Mesenteric fat pad (tissue), 1 donor: ENCODE measurements around the gene PDIA5. TPM values are rescaled to one million over a fixed set of nuclear protein-coding genes. Genes with fewer than 3 reads are reported as not detected.

Experiments
- DNase-seq: peaks from one replicate; pipeline ENCODE4 v3.0.0-alpha.2; 2020; ENCODE audit warnings: low spot score
- total RNA-seq: library from RNA; stranded (reverse); fragmentation: NEBNext Ultra II Directional; extraction: Animal tissue kit (Norgen Biotek cat#: 25700); gene quantifications from one replicate; pipeline ENCODE4 v1.2.1, GENCODE V29; 2021
- donor health status: DM: yes; HTN: yes; CAD: no.

The PDIA5 gene
- total RNA-seq, 1 donor from 2014 or later, result 17.4 TPM

- no peak for DNase-seq
Observed at GRCh38 chr3:123070510-123070909, 3.7 kb downstream of the PDIA5 start.

GRCh38 chr3:123071146-123071545 lies 4.3 kb downstream of the PDIA5 start:
- DNase-seq, result no peak

DNA sequence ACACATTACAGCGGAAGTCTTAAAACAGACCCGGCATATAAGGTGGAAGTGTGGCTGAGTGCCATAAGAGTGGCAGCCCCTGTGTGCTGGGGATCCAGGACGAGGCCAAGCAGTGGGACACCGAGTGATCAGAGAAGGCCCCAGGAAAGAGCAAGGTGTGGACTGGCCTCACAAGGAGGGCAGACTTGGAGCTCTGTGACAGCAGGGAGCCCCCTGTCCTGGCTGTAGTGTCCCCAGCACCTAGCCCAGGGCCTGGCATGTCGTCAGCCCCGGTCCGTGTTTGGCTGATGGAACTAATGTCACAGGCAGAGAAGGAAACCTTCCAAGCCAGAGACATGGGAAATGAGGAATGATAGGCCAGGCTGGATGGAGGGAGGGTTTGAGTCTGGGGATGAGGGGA lies 4.8 kb downstream of the PDIA5 start:
- no peak for DNase-seq

DNA sequence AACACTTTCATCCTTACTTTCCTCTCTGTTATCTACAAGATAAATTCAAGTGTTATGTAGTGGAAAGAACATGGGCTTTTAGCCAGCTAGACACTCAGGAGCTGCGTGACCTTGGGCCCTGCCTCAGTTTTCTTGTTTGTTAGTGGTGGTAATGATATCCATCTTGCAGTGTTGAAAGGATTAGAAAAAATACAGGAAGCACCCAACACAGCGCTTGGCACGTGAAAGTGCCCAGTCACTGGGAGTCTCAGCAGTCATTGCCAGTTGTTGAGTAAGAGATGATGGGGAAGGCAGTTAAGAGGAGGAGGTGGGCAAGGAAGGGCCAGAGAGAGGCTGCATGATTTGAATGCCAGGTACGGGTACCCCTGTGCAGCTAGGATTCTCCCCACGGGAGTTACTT lies 5.3 kb downstream of the PDIA5 start:
- no peak for DNase-seq

GRCh38 chr3:123072564-123072963 lies 5.7 kb downstream of the PDIA5 start:
- DNase-seq, result no peak

GRCh38 chr3:123075359-123075758 lies 8.5 kb downstream of the PDIA5 start:
- DNase-seq, result no peak

DNA sequence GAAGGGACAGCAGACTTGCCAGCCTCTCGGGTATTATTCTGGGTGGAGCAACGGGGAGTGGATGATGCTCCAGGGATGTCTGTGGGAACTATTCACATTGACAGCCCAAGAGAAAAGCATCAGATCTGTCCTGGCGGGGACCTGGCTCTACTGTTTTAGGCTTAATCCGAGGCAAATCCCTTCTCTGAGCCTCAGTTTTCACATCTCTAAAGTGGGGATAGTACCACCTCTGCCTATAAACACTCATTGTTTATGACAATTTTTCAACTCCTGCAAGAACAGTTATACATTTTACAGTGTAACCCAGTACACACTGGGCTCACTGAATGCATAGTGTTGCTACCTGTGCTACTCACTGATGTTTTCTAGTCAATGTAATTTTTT lies 9.3 kb downstream of the PDIA5 start:
- DNase-seq, result no peak

- peak; percentile 77 for DNase-seq
Observed at GRCh38 chr3:123076496-123077418, 9.9 kb downstream of the PDIA5 start.

- no peak for DNase-seq
Observed at GRCh38 chr3:123078101-123078500, 11.3 kb downstream of the PDIA5 start.

- peak; percentile 24 for DNase-seq
Observed at GRCh38 chr3:123080864-123081562, 14.2 kb downstream of the PDIA5 start.

DNA sequence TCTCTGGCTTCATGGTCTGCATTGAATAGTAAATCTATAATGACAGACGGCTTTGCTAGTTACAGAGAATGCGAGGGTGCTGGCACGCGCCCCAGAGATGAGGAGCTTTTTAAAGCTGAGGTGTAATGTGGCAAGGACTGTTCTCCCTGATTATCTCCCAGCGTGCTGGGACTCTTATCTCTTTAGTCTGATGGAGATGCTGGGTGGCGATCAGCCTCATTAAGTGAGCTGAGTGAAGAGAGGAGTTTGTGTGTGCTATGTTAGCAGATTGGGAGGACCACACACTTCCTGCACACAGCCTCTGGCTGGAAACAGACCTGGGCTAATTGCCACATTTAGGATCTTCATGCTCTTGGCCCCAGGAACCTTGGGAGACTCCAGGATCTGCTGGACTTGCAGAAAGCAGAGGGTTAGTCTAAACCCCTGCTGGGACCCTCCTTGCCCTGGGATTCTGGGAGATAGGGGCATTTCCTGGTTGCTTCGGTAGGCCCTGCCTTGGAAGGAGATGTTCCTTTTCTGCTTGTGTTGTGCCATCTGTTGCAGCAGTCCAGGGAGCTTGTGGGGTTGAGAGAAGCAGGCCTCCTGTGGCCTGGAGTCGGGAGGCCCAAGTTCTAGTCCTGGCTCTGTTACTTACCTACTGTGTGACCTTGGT lies 15.0 kb downstream of the PDIA5 start:
- peak; percentile 71 for DNase-seq

DNA sequence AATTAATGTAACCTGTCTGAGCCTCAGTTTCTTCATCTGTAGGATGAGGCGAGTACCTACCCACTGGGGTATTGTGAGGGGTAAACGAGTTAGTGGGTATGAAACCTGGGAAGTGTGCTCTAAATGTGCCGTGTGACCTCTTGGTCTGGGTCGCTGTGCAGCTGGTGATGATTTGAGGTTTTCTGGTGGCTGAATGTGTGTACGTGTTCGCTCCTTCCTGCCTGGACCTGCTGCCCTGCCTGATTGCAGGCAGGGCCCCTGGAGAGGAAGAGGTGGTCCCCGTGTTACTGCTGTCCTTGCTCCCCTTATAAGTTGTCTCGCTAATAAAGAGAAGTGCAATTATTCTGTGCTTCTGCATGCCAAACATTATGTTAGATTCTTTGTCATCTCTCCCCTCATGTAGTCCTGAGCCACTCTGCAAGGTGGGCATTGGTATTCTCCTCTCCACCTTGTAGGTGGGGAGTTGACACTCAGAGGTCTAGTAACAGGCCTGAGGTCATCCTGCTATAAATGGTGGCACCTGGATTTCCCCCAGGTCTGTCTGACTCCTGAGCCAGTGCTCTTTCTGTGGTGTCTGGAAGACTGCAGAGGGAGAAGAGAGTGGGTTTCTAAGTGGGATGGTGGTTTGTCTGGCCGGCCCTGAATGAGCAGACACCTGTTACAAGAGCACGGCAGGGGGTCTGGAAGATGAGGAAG lies 15.7 kb downstream of the PDIA5 start:
- peak; percentile 68 for DNase-seq

GRCh38 chr3:123083383-123084124 lies 16.7 kb downstream of the PDIA5 start:
- peak; percentile 30 for DNase-seq

GRCh38 chr3:123084192-123084591 lies 17.4 kb downstream of the PDIA5 start:
- DNase-seq, result peak; percentile 79

- peak; percentile 85 for DNase-seq
Observed at GRCh38 chr3:123084738-123085237, 18.0 kb downstream of the PDIA5 start.

DNA sequence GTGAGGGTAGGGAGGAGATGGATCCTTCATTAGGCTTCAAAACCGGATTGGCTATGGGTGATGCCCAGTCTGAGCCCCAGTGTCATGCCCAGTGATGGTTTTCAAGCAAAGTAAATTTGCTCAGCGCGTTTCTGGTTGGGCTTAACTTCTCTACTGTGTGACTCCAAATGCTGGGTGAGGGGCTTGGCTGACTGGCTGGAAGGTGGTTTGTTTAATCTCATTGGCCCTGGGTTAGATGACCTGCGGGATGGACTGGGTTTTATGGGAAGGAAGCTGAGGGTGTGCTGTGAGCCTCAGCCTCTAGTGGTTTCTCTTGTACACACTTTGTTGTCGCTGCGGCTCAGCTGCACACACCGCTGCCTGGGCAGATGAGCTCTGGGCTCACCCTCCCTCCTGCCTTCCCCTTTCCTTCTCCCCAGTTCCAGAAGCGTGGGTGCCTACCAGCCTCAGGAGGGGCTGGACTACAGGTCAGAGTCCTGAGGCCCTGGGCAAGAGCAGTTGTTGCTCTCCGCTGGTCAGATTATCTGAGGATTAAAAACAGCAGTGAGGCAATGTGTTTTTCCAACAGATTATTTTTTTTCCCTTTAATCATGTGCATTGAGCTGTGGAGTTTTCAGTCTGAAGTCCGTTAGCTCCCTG lies 18.6 kb downstream of the PDIA5 start:
- peak; percentile 76 for DNase-seq

DNA sequence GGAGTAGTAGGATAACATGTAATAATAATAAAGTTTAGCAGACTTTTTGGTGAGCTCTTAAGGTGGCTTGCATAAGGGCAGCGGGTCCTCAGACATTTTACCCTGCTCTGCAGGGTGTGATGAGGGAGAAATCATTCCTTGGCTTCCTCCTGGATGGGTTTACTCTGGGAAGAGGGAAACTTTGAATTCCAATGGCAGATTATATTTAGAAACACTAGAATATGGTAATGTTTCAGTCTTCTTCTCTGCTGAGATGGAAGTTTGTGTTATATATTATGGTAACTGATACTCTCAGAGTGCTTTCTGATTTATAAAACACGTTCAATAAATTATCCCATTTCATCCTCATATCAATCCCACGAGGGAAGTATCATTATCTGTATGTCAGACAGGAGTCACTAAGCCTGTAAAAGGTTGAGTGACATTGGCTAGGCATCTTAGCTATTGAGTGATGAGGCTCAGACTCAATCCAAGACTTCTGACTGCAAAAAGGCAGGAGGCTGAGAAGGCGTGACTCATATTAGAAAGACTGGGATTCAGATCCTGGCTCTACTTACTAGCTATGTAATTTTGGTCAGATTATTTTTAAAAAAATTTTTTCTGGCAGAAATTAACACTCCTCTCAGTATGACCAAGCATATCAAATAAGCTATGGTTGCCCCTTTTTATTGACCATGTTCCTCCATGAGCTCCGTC lies 19.3 kb downstream of the PDIA5 start:
- DNase-seq, result peak; percentile 4

DNA sequence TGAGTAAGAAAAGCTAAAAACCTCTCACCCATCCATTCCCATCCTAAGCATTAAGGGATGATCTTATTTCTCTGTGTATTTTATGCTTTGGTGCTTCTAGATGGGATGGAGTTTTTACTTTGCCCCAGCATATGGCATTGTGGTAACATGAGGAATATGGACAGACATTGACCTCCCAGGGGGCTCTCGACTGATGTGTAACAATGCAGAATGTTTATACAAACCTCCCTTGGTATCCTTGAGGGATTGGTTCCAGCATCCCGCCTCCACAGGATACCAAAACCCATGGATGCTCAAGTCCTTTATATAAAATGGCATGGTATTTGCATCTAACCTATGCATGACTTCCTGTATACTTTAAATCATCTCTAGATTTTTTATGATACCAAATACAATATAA lies 21.6 kb downstream of the PDIA5 start:
- DNase-seq, result peak; percentile 2

- peak; percentile 89 for DNase-seq
Observed at GRCh38 chr3:123089611-123090331, 22.9 kb downstream of the PDIA5 start.
